Measurements from ENCODE around the gene GANAB.
"Not testable (repeated sequence)": the region's sequence is repeated elsewhere in the genome, so short reads cannot be mapped to it uniquely, and the experiment has no call there.

The GANAB gene

GRCh38 chr11:62645946-62646824 is at the start of gene GANAB:
GANAB (minus strand) TSS chr11:62646613; CDS start chr11:62646599, 14 bp downstream.
- peak; percentile 99 to 100 for DNase-seq

DNA sequence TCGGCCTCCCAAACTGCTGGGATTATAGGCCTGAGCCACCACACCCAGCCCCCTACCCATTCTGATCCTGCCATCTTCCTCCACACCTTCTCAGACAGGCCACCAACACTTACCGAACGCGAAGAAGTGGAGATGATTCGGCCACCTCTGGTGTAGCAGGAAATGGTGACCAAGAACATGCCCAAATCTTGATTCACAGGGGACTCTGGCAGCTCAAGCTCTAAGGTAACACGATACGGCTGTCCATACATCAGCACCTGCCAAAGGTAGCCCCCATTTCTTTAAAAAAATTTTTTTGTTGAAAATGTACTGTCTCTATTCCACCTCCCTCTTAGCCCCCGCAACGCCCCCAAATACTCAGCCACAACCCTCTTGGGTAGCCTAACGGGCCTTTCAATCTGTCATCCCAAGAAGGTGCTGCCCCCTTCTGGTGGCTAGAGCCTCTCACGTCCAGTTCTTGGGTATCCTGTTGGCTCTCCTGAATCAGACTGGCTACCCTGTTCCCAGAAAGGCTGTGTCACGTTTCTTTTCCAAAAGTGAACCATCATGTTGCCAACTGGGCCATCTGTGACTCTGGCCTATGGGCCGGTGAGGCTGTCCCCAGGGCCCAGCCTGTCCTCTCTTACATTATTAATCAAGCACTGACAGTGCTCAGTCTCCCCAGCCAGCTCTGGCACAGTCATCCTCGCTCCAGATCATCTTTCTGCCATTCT is 48.2 kb upstream of the GANAB start:
- peak; percentile 81 to 83 for DNase-seq

GRCh38 chr11:62693624-62694023 is 47.2 kb upstream of the GANAB start:
- DNase-seq = not testable (repeated sequence)

GRCh38 chr11:62689421-62690183 is 43.2 kb upstream of the GANAB start, which contains the start of gene LRRN4CL:
LRRN4CL (minus strand) TSS chr11:62689530; CDS start chr11:62688508, 1,022 bp downstream.
- DNase-seq = no peak

GRCh38 chr11:62688491-62688890 is 42.1 kb upstream of the GANAB start:
- no peak for DNase-seq

GRCh38 chr11:62687508-62688396 is 41.3 kb upstream of the GANAB start:
- no peak for DNase-seq

DNA sequence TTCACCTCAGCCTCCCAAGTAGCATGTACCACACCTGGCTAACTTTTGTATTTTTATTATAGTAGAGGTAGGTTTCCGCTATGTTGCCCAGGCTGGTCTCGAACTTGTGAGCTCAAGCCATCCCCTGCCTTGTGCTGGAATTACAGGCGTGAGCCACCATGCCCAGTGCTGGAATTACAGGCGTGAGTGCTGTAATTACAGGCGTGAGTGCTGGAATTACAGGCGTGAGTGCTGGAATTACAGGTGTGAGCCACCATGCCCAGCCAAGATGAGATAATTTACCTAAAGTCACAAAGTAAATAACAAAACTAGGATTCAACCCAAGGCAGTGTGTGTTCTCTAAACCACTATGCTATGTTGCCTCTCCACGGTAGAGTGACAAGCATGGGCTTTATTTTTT is 36.1 kb upstream of the GANAB start:
- DNase-seq = no peak

- DNase-seq = peak in 1 of 2 experiments; percentile 52
Measured at GRCh38 chr11:62680825-62681240, 34.4 kb upstream of the GANAB start.

- DNase-seq = peak; percentile 90 to 92
Measured at GRCh38 chr11:62678770-62679696, 32.6 kb upstream of the GANAB start, which contains the start of gene UBXN1. UBXN1 (minus strand) TSS chr11:62679073; CDS start chr11:62678923, 150 bp downstream.

DNA sequence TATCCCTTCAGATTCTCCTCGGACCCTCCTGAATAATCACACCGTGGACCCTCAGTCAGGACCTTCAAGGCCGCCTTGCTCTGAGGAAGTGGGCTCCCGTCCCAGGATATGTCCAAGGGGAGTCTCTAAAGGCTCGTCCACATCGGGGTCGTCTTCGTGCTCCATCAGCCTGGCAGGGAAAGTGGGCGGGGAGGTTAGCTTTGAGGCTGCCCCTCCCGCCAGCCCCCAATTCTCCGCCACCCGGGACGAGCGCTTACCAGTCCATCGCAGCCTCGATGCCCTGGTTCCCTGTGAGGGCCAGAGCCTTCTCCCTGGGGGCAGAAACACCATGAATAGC is 32.0 kb upstream of the GANAB start:
- no peak for DNase-seq

DNA sequence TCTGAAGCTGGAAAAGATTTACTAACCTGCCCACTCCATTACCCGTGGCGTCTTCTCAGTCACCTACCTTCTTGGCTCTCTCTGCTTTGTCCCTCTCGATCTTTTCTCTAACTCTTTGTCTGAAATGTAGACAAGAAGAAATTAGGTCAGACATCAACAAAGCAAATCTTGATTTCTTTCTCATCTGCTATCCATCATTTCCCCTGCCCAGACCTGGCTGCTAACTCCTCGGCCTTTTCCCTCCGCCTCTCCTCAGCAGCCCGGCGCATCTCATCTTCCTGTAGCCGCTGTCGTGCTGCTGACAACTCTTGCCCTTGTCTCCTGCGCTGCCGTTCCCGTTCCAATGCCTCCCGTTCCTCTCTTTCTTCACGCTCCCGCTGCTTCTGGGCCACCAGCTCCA is 31.3 kb upstream of the GANAB start:
- no peak for DNase-seq

GRCh38 chr11:62677156-62677555 is 30.7 kb upstream of the GANAB start:
- DNase-seq = no peak

- DNase-seq = no peak
Measured at GRCh38 chr11:62676698-62677097, 30.3 kb upstream of the GANAB start.

- not testable (repeated sequence) for DNase-seq
Measured at GRCh38 chr11:62675415-62675814, 29.0 kb upstream of the GANAB start.

DNA sequence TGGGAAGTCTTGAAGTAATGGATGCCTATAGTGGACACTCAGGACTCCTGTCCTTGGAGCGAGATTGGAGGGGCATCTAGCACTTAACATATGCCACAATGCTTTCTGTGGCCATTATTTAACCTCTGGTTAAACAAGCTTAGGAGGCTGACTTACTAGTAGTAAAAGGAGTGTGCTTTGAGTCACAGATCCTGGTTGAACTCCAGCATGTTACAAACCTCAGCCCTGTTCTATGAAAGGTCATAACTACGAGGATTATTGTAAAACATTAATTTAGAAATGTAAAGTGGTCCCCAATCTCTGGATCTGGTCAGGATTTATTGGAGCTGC is 26.7 kb upstream of the GANAB start:
- no peak for DNase-seq

DNA sequence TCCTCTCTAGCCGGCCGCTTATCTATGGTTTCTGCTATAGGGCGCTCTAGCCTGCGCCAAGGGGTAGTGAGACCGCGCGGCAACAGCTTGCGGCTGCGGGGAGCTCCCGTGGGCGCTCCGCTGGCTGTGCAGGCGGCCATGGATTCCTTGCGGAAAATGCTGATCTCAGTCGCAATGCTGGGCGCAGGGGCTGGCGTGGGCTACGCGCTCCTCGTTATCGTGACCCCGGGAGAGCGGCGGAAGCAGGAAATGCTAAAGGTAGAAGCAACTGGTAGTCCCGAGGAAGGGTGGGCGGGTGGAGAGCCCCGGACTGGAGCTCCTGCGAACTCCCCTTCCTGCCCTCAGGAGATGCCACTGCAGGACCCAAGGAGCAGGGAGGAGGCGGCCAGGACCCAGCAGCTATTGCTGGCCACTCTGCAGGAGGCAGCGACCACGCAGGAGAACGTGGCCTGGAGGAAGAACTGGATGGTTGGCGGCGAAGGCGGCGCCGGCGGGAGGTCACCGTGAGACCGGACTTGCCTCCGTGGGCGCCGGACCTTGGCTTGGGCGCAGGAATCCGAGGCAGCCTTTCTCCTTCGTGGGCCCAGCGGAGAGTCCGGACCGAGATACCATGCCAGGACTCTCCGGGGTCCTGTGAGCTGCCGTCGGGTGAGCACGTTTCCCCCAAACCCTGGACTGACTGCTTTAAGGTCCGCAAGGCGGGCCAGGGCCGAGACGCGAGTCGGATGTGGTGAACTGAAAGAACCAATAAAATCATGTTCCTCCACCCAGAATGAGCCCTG is 25.4 kb upstream of the GANAB start, which contains the start of the genes LBHD1 and UQCC3:
Gene LBHD1 (minus strand): TSS at position 660 of the 782 bp plus-strand sequence. CDS start 2,236 bp downstream, outside the sequence.
Gene UQCC3 (plus strand): TSS at position 66 of the 782 bp plus-strand sequence. CDS start 73 bp downstream, at position 139.
- DNase-seq = peak; percentile 90 to 92

DNA sequence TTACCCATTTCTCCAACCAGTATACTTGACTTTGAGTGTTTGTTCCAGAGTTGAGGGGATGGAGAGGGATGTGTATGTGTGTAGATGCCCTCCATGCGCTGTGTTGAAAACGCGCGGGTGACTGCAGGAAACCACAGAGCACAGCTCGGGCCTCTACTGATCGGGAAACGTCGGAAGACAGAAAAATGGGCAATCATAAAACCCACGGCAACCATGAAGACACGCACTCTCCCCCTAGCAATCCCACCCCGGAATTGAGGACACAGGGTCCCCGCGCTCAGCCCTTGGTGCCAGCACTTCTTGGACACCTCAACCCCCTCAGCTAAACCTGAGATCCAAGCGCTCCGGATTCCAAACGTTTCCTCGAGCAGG is 24.8 kb upstream of the GANAB start:
- DNase-seq = no peak

GRCh38 chr11:62669420-62670161 is 23.2 kb upstream of the GANAB start:
- no peak for DNase-seq

DNA sequence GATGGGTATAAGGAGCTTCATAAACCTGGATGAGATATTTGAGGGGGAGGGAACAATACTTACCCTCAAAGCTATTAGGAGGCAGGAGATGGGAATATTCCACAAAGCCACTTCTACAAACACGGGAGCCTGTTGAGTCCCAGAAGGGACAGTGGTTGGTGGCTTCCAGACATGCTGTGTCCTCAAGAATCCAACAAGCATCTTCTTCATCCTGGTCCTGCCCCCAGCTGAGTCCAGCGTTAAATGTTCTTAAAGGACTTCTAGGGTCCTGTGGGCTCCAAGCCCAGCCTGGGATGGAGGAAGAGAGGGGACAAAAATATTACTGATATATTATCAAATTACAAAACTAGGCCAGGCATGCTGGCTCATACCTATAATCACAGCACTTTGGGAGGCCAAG is 21.0 kb upstream of the GANAB start:
- DNase-seq = peak in 1 of 2 experiments; percentile 37

All from activated T-cell treated with anti-CD3 and anti-CD28 coated beads, Interleukin-2, amount 50 U/mL, for 48 hours (primary cell).